K562 (cell line): ENCODE results near the gene ATOH1. TPM values are rescaled to one million over a fixed set of nuclear protein-coding genes. Genes with fewer than 3 reads are reported as not detected.

Experiments used
- ATAC-seq: fragments of 200-7000 bp; cut with Tn5 transposase; 3 replicates; pipeline ENCODE4 v1.9.1; 2020; ENCODE audit warnings: moderate library complexity
- BruUV-seq: library from RNA; stranded (reverse); fragments of 400-500 nt; replicated peaks from 2 replicates; lab custom pipeline; 2021; lab: Mats Ljungman, UMichigan
- CTCF ChIA-PET: fragments of 300-600 bp; formaldehyde crosslinking; extraction: SDS; loops from one replicate; lab custom pipeline; 2021; ENCODE audit warnings: low intra/inter-chr PET ratio; lab: Yijun Ruan, JAX
- POLR2A ChIA-PET: fragments of 300-600, 350-650 bp; sonication (Branson Sonifier 250); formaldehyde crosslinking; extraction: SDS; loops from one replicate; lab custom pipeline; 2021; ENCODE audit warnings: antibody characterized with exemption, inconsistent platforms; lab: Yijun Ruan, JAX
- DNase-seq, 4 experiments: peaks; one replicate each; pipeline versions ENCODE4 v3.0.0 to v3.0.0-alpha.2; 2011 to 2018; ENCODE audit warnings: low spot score in 3 of 4, mixed read lengths in 3 of 4; ENCODE audit errors: extremely low read depth in 1 of 4
- FAIRE-seq: peaks from 2 replicates; lab custom pipeline; 2011; peaks lifted over from hg19 to GRCh38; lab: Jason Lieb, UNC
- H2AFZ ChIP-seq: 2 replicates; pipeline ENCODE4 v1.6.0; 2011; ENCODE audit warnings: low read depth, low read length, control low read depth, inconsistent platforms
- H3K27ac ChIP-seq: fragments of 200-600 bp; 3 replicates; pipeline ENCODE4 v1.8.0; 2011; ENCODE audit warnings: low read depth, mild to moderate bottlenecking, control low read depth, inconsistent platforms, low read length, moderate library complexity, mixed read lengths; ENCODE audit errors: extremely low read depth
- H3K27me3 ChIP-seq, 2 experiments: fragments of 300-600 bp in 1 of 2; 2 replicates in 1 of 2; 3 replicates in 1 of 2; pipeline versions ENCODE4 v1.6.0 to v1.8.0; 2011; ENCODE audit warnings: inconsistent platforms in 2 of 2, low read length in 2 of 2, mild to moderate bottlenecking in 1 of 2, mixed read lengths in 1 of 2, moderate library complexity in 1 of 2; ENCODE audit not compliant: control insufficient read depth in 2 of 2, insufficient read depth in 2 of 2
- H3K36me3 ChIP-seq: fragments of 300-600 bp; 3 replicates; pipeline ENCODE4 v1.8.0; 2011; ENCODE audit warnings: mild to moderate bottlenecking, low read length, inconsistent platforms; ENCODE audit not compliant: control insufficient read depth, insufficient read depth
- H3K4me1 ChIP-seq, 2 experiments: fragments of 200-600 bp in 1 of 2; replicated peaks in 1 of 2; 2 replicates in 1 of 2; 3 replicates in 1 of 2; pipeline versions ENCODE4 v1.5.1 to v1.8.0; 2011; ENCODE audit warnings: inconsistent platforms in 2 of 2, low read length in 2 of 2, mild to moderate bottlenecking in 1 of 2, mixed read lengths in 1 of 2, moderate library complexity in 1 of 2; ENCODE audit not compliant: control insufficient read depth in 2 of 2, insufficient read depth in 2 of 2
- H3K4me2 ChIP-seq: 2 replicates; pipeline ENCODE4 v1.6.1; 2011; ENCODE audit warnings: low read length, control low read depth, inconsistent platforms, mixed read lengths; ENCODE audit not compliant: insufficient read depth
- H3K4me3 ChIP-seq: fragments of 200-600 bp; sonication (generic), shearing (Covaris generic); 2 replicates; pipeline ENCODE4 v1.5.1; 2016; ENCODE audit warnings: control low read depth, inconsistent platforms
- H3K79me2 ChIP-seq: fragments of 200-600 bp; 3 replicates; pipeline ENCODE4 v1.8.0; 2011; ENCODE audit warnings: low read length, inconsistent platforms; ENCODE audit not compliant: control insufficient read depth, insufficient read depth
- H3K9ac ChIP-seq, 2 experiments: 2 replicates each; pipeline versions ENCODE4 v1.6.0 to v1.6.1; 2011; ENCODE audit warnings: low read depth in 2 of 2, low read length in 2 of 2, control low read depth in 1 of 2, inconsistent platforms in 1 of 2, mild to moderate bottlenecking in 1 of 2, mixed read lengths in 1 of 2; ENCODE audit not compliant: insufficient read depth in 1 of 2
- H3K9me1 ChIP-seq: one replicate; pipeline ENCODE4 v1.6.0; 2011; ENCODE audit warnings: inconsistent platforms, mild to moderate bottlenecking, low read length, moderate library complexity; ENCODE audit not compliant: control insufficient read depth, insufficient read depth
- H3K9me3 ChIP-seq: replicated peaks from 2 replicates; pipeline ENCODE4 v1.5.1; 2011; ENCODE audit warnings: low read depth, low read length, inconsistent platforms; ENCODE audit not compliant: control insufficient read depth, insufficient read depth
- H4K20me1 ChIP-seq: replicated peaks from 2 replicates; pipeline ENCODE4 v1.6.1; 2011; ENCODE audit warnings: low read length, inconsistent platforms, mixed read lengths; ENCODE audit not compliant: control insufficient read depth, insufficient read depth
- BMI1 ChIP-seq: fragments of 150-350 bp; IDR thresholded peaks from 2 replicates; pipeline ENCODE4 v1.6.1; 2014; ENCODE audit warnings: low read length
- BRF1 ChIP-seq: IDR thresholded peaks from 3 replicates; pipeline ENCODE4 v1.6.1; 2011; ENCODE audit warnings: borderline replicate concordance, mild to moderate bottlenecking; ENCODE audit not compliant: insufficient read length; ENCODE audit errors: extremely low read depth
- CTCF ChIP-seq, 3 experiments: IDR thresholded peaks in 2 of 3; conservative IDR thresholded peaks in 1 of 3; 2 replicates each; pipeline ENCODE4 v1.5.1; 2011 to 2012; ENCODE audit warnings: low read length in 3 of 3, mild to moderate bottlenecking in 3 of 3, control low read depth in 2 of 3, improper control_type of control experiment in 1 of 3, inconsistent platforms in 1 of 3, low read depth in 1 of 3, mixed read lengths in 1 of 3, moderate library complexity in 1 of 3; ENCODE audit not compliant: insufficient read depth in 2 of 3
- GTF2A2 ChIP-seq: IDR thresholded peaks from 2 replicates; pipeline ENCODE4 v1.6.1; 2016; ENCODE audit warnings: mild to moderate bottlenecking, missing genetic modification characterization, missing compliant biosample characterization
- HLTF ChIP-seq: fragments of 450-650 bp; IDR thresholded peaks from 2 replicates; pipeline ENCODE4 v1.6.1; 2016
- ZFP1 ChIP-seq: fragments of 450-650 bp; formaldehyde crosslinking; IDR thresholded peaks from 2 replicates; pipeline ENCODE4 v1.4.0; 2020; ENCODE audit warnings: mild to moderate bottlenecking, mixed read lengths
- ZKSCAN8 ChIP-seq: fragments of 200-800 bp; sonication (Bioruptor generic); IDR thresholded peaks from 2 replicates; pipeline ENCODE4 v1.6.1; 2016; ENCODE audit warnings: missing genetic modification characterization, missing compliant biosample characterization
- ZNF655 ChIP-seq: fragments of 250-450 bp; sonication (Bioruptor Pico); IDR thresholded peaks from 2 replicates; pipeline ENCODE4 v1.5.0; 2021
- WGBS: fragments of 100-300 bp; shearing (Covaris generic); methylation state at CpG from one replicate; pipeline ENCODE4 v1.1.6; 2016; ENCODE audit warnings: low coverage, mixed read lengths; ENCODE audit not compliant: insufficient coverage; ENCODE audit errors: missing lambda C conversion rate; 5-methylcytosine and 5-hydroxymethylcytosine counted together
- in situ Hi-C: fragments of 300-500 bp; cut with MboI; formaldehyde crosslinking; loops from 4 replicates; pipeline ENCODE4 v1.15.0; 2018; ENCODE audit warnings: inconsistent platforms, mixed read lengths
- intact Hi-C: fragments of 100-400 bp; cut with micrococcal nuclease; formaldehyde crosslinking; loops from 2 replicates; pipeline ENCODE4 v1.14.2; 2022
- polyA plus RNA-seq, 8 experiments: library from polyadenylated mRNA; depleted of rRNA in 4 of 8; stranded (reverse) in 5 of 8; unstranded in 3 of 8; fragments of >200 nt; fragmentation: Nextera tagmentation in 2 of 8; fragmentation: Illumina TruSeq in 1 of 8; extraction: Ambion mirVana in 2 of 8; extraction: Trizol in 1 of 8; gene quantifications; 2 replicates each; pipeline versions ENCODE4 v1.2.1 to v1.2.3, GENCODE V29; 2011 to 2014; ENCODE audit warnings: inconsistent platforms in 1 of 8, missing spikeins in 1 of 8
- total RNA-seq, 7 experiments: library from RNA; depleted of rRNA in 6 of 7; stranded (reverse); fragments of >200 nt in 6 of 7; fragmentation: Illumina TruSeq in 2 of 7; extraction: Trizol in 2 of 7; gene quantifications; 2 replicates each; pipeline versions ENCODE4 v1.2.1 to v1.2.3, GENCODE V29; 2011 to 2021; ENCODE audit warnings: low replicate concordance in 1 of 7

ATOH1 gene
- total and polyA plus RNA-seq, 9 of the 15 experiments (the other 6 are each of a cell fraction or from before 2014, with no cell fraction given), result not detected

- Histone ChIP-seq H3K27me3 (peaks cover 29 to 44% of the 10 kb centered on the region in 2 experiments), H3K4me3 (no peak overlapping the region), H3K9me3 (no peaks in the 10 kb centered on the region), H3K79me2 (no peaks in the 10 kb centered on the region), H3K36me3 (no peaks in the 10 kb centered on the region), H2AFZ (no peak overlapping the region), H3K4me2 (no peak overlapping the region), H3K9ac (no peak overlapping the region), H4K20me1 (no peaks in the 10 kb centered on the region), H3K4me1 (peaks cover 0 to 20% of the 10 kb centered on the region in 2 experiments; a peak in 2 of 5 replicates), H3K27ac (no peak overlapping the region), H3K9me1 (no peaks in the 10 kb centered on the region)
- no peak for DNase-seq
- in situ Hi-C loops (no loop called here), intact Hi-C loops (no loop called here)
- ChIA-PET CTCF (no interaction called here), POLR2A (no interaction called here)
- FAIRE-seq, result no peak
- ATAC-seq, result no peak
- 11% methylated on average over 40 of the region's 40 CpGs for WGBS
- no TSS peak for BruUV-seq
- no peak for TF ChIP-seq CTCF (IDR thresholded peaks at IDR 0.05 in 2 of 3, conservative IDR thresholded peaks at IDR 0.05 in 1 of 3; ENCODE audit: insufficient read depth in 2 of 3, low read depth in 1 of 3, low read length in 3 of 3)
- no peak for TF ChIP-seq BMI1
- no peak for TF ChIP-seq BRF1
- no peak for TF ChIP-seq HLTF
- no peak for TF ChIP-seq ZKSCAN8 (CRISPR knock-in tag)
- TF ChIP-seq ZFP1, result no peak
- no peak for TF ChIP-seq ZNF655 (CRISPR knock-in tag)
- TF ChIP-seq GTF2A2 (tag), result no peak
Measured at GRCh38 chr4:93829820-93830687, 1.5 kb downstream of the ATOH1 start.
